HG03280 (cell line): ENCODE data around the gene OR12D1.

Source experiments
- ATAC-seq: cut with Tn5 transposase; IDR thresholded peaks from one replicate; pipeline ENCODE4 v1.9.1; 2021; ENCODE audit warnings: mild to moderate bottlenecking, moderate library complexity; ENCODE audit not compliant: unreplicated experiment

The OR12D1 gene

DNA sequence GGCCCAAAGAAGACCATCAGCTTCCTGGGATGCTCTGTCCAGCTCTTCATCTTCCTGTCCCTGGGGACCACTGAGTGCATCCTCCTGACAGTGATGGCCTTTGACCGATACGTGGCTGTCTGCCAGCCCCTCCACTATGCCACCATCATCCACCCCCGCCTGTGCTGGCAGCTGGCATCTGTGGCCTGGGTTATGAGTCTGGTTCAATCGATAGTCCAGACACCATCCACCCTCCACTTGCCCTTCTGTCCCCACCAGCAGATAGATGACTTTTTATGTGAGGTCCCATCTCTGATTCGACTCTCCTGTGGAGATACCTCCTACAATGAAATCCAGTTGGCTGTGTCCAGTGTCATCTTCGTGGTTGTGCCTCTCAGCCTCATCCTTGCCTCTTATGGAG, 47.3 kb downstream of the OR12D1 start:
- no peak for ATAC-seq

DNA sequence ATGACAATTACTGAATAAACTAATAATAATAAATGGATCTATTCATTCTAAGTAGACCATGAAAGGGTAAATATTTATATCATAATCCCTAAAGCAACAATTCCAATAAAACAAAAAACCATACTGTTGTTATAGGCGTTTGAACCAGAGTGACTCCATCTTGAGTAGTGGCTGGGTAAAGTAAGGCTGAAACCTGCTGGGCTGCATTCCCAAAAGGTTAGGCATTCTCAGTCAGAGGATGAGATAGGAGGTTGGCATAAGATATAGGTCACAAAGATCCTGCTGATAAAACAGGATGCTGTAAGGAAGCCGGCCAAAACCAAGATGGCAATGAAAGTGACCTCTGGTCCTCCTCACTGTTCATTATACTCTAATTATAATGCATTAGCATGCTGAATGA, 50.6 kb downstream of the OR12D1 start:
- no peak for ATAC-seq

DNA sequence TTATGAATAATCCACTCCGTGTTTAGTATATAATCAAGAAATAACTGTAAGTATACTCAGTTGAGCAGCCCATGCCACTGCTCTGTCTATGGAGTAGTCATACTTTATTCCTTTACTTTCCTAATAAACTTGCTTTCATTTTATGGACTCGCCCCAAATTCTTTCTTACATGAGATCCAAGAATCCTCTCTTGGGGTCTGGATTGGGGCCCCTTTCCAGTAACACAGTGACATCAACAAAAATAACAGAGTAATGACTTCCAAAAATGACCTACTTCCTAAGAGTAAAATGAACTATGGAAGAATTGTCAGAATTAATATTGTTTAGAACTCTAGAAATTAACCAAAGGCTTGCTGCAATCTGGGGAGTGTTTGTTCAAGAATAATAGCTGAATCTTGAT, 51.1 kb downstream of the OR12D1 start:
- ATAC-seq, result no peak

DNA sequence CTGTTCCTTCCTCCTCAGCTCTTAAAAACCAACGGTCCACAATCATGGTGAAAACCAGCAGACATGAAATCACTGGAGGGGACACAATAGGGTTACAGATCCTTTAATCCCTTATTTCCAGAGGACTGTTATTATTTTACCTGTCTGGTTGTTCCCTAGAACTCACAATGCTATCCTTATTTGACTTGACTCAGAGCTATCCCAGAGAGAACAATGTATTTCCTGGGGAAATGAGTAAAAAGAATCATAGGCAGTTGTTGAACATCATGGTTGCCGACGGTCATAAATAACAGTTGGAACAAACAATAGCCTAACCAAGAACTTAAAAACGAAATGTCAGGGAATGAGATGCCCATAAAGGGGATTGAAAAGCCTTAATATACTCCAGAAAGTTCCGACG, 51.5 kb downstream of the OR12D1 start:
- ATAC-seq, result no peak
